ENCODE data around the gene SLC24A3.
"Not testable (repeated sequence)": the region's sequence is repeated elsewhere in the genome, so short reads cannot be mapped to it uniquely, and the experiment has no call there.

SLC24A3 gene

DNA sequence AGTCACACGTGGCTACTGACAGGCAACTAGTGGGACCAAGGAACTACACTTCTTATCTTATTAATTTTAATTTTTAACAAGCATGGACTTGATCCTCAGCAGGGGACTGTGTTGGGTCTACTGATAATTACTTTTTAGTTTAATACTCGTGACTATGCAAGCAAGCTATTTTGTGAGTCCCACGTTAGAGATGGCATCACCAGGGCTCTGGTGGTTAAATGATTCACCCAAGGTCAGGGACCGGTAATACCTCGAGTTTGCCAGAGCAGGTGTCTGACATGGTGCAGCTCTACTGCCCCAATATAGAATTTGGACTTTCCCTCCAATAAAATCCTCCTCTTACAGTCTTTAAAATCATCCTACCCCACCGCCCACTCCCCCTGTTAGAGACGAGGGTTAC is 447.0 kb downstream of the SLC24A3 start:
- DNase-seq: no peak

DNA sequence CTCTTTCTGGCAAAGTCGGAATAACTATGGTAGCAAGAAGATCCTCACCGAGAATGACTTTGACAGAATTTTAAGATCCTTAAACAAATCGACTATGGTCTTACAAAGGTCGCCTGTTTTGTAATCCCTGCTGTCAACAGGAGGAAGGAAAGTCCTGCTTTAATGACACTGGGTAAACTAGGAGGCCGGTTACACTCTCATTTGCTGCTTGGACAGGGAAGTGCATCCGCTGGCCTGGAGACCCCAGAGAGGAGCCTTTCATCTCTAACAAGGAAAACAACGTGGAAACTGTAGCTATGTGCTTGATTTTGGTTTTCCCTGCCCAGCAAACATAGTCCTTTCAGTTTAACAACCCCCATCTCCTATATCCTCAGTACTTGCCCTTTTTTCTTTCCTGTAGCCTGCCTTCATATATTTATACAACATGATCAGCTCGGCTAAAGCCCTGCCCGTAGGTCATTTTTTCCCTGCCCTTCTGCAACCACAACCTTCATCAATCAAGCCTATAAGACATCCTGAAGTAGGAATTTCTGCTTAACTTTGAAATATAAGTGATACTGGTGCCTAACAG is 448.5 kb downstream of the SLC24A3 start:
- no peak for DNase-seq

DNA sequence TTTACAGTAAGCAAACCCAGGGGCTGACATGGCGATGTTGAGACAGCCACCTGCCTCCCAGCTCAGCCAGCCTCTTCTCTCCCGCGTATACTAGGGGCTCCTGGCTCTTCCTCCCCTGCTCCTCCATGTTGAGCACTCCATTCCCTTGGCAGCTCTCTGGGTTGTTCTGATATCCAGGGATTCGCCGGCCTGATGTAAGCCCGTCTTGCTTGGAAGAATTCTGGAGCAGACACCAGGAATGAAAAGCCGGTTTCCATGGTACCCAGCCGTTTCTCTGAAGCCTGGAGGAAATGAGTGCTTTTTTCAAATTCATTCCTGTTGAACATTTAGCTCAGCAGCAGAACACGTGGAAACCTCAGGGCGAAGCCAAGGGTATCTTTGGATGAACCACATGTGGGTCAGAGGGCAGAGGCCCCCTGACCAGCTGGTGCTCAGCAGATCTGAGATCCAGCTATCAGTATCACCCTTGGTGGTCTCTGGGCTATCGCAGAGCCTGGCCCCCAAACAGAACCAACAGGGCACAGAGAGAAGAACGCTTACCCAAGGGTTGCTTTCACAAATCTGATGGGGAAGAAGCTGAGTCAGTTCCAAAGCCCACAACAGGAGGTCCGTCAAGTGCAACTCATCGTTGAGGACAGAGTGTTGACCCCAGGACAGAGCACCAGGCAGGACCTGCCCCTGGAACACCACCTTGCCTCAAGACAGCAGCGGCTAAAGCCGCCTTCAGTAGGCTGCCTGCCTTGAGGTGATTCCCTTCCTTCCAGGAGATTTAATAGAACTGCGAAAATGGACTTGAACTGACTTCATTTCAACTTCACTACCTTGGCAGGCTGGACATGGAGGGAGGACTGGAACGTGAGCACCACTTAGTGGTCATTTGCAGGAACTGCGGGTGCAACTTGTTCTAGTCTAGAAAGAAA is 449.5 kb downstream of the SLC24A3 start:
- peak; percentile 80 for DNase-seq

DNA sequence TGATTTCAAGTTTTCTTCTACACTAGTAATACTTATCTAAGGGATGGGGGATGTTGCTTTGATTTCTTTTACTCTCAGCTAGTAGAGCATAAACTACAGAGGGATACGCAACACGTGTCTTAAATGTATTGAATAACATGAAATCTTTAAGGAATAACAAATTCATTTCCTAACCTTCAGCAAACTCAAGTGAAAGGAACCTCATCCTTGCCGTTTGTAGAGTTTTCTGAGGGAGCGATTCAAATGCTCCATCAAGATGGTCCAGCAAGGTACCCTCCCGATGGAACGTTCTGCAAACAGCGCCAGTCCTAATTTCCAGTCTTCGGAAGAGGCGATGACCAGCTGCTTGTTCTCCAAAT is 450.2 kb downstream of the SLC24A3 start:
- DNase-seq: no peak

DNA sequence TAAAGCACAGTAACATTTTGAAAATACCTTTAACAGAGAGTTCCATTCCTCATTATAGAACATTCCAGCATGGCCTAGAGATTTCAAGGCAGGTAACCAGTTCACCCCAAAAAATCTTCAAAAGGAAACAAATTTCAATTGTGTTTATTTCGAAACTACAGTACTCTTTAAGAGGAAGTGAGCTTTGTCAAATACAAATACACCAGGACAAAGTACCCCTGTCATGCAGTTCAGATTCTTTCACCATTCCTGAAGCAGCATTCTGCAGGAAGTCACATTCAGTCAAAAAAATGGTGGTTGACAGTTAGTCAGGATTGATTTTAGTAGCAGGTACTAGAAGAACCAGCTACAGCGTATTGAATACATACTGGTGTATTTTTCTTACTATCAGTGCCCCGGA is 456.0 kb downstream of the SLC24A3 start:
- no peak for DNase-seq

DNA sequence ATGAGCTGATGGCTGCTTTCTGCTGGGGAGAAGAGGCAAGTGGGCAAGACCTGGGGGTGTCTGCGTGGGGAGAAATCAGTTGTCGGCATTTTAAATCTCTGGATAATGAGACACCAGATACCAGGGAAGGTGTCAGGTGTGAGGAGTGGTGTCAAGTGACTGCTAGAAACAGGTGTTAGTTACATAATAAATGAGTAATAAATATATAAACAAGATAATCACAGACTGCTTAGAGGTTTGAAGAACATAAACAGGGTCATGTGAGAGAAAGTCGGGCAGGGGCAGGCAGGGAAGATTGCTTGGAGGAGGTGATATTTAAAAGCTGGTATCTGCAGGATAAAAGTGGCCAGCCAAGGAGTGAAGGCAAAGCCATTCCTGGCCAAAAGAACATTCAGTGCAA is 458.4 kb downstream of the SLC24A3 start:
- no peak for DNase-seq

DNA sequence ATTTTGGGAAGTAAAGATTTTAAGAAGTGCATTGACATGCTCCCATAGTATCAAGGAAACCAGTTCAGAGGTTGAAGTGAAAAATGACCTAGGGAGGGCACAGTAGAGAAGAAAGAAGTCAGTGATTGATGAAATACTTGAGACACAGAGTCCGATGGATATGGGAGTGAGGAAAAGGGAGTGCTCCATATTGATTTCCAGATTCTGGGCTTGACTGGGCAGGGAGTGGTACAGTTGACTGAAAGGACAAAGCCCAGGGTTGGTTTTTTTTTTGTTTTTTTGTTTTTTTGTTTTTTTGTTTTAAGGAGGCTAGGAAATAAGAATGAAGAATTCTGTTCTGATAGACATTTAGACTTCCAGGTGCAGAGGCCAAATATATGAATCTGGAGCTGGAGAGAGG is 458.9 kb downstream of the SLC24A3 start:
- no peak for DNase-seq

DNA sequence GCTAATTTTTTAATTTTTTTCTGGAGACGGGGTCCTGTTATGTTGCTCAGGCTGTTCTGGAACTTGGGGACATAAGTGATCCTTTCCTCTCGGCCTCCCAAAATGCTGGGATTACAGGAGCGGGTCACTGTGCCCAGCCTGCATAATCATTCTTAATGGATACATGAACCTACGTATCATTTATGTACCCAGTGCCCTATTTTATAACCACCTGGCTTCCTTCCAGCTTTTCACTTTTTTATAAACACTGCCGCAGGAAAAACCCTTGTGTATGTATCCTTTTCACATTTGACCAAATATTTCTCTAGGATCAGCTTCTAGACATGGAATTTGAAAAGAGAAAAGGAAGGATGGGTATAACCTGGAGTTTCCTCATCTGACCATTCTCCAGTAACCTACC is 460.1 kb downstream of the SLC24A3 start:
- DNase-seq: no peak

DNA sequence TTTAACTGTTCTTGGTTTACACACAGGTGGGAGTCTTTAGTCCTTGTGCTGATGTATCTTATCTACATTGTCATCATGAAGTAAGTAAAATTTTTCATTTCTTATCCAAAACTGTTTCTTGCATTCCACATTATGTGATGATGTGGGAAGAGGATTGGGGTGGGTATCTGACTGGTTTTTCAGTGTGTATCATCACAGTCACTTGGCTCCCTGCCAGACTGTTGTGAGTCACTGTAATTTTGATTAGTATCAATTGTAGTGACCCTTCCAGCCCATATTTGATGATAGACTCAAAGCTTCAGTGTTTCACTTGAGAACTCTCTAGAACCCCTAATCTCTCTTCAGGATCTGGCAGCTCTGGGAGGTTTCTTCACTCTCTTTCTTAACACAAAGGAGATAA is 461.1 kb downstream of the SLC24A3 start:
- no peak for DNase-seq

DNA sequence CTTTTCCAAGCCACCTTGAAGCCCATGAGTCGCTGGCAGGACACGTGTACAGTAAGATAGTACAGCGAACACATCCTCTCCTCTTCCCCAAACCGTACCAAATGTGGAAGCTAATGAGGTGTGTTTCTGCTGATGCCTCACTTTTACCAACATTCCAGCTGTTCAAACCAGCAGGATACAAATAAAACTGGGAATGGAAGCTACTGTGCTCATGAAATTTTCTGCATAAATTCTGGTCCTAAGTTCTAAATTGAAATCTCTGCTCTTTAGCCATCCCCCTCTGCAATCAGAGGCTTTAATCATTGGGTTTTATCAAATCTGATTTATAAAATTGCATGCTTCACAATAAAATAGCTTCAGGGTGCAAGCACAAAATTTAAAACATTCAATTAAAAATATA is 463.8 kb downstream of the SLC24A3 start:
- DNase-seq: no peak

DNA sequence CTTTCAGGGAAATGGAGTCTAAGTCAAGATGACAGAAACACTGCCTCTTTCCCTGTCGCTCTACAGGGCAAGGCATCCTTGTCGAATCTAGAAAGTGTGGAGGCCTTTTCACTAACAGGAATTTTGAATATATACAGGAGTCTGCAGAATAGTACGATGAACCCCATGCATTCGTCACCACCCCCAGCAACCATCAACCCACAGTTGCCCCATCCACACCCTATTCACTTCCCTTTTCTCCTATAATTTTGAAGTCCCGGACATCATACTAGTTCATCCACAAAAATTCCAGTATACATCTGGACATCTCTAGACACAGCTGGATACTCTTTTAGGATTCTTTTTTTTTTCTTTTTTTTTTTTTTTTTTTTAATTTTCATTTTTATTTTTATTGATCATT is 464.9 kb downstream of the SLC24A3 start:
- no peak for DNase-seq

DNA sequence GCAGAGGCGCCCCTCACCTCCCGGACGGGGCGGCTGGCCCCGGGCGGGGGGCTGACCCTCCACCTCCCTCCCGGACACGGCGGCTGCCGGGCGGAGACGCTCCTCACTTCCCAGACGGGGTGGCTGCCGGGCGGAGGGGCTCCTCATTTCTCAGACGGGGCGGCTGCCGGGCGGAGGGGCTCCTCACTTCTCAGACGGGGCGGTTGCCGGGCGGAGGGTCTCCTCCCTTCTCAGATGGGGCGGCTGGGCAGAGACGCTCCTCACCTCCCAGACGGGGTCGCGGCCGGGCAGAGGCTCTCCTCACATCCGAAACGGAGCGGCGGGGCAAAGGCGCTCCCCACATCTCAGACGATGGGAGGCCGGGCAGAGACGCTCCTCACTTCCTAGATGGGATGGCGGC is 466.1 kb downstream of the SLC24A3 start:
- DNase-seq: not testable (repeated sequence)

DNA sequence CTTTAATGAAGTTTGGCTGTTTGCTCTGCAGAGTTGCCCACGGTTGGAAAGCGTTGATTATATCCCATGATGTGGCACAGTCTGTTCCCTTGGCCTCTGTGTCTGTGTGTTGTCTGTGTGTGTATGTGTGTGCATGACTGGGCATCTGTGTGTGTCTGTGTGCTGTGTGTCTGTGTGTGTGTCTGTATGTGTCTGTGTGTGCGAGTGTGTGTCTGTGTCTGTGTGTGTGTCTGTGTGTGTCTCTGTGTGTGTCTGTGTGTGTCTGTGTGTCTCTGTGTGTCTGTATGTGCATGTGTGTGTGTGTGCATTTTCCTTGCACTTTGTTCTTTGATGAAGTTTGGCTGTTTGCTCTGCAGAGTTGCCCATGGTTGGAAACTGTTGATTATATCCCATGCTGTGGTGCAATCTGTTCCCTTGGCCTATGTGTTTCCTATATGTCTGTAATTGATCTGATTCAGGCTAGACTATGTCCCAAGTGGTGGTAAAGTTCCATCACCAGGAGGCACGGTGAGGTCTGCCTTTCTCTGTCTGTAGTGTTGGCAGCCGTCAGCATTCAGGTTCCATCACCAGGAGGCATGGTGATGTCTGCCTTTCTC is 467.6 kb downstream of the SLC24A3 start:
- DNase-seq: no peak

DNA sequence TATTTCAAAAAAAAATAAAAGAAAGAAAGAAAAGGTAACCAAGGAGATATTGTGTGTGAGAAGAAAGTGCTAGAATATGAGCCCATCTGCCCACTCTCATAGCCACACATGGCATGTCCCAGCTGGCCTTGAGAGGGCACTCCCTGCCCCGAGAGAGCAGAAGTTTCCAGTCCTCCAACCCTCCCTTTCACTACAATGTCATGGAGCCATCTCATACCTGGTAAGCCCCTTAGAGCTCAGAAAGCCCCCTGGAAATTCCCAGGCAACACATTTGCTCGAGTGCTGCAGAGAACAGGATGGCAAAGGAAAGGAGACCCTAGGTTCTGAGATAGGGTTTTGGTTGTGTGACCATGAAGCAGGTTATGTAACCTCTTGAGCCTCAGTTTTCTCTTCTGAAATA is 469.8 kb downstream of the SLC24A3 start:
- no peak for DNase-seq

DNA sequence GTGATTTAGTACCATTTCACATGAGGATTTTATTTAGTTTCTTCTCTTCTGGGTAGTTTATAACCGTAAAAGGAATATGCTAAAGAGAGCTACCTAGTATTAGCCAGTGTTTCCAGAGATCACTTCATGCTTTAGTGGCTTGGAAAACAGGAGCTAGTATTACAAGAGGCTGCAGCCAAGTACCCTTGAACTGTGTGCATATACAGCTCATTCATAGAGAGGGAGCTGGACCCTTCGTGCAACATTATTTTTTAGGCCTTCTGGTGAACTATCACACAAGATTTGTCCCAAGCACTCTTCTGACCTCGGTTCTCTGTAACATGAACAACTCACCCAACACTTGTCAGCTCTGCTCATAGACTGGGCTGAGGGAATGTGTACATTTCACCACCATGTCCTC is 470.7 kb downstream of the SLC24A3 start:
- DNase-seq: no peak

DNA sequence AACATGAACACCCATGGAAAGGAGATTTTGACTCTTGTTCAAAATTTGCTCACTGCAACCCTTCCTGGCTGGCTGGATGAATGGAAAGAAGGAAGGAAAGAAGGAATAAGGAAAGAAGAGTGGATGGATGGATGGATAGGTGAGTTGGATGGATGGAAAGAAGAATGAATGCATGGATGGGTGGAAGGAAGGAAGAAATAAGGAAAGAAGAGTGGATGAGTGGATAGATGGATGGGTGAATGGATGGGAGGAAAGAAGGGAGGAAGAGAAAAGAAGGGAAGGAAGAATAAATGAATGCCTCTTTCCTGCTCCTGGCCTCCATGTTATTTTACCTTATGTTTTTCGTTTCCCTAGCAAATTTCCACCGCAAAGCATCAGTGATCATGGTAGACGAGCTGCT is 471.4 kb downstream of the SLC24A3 start:
- no peak for DNase-seq

DNA sequence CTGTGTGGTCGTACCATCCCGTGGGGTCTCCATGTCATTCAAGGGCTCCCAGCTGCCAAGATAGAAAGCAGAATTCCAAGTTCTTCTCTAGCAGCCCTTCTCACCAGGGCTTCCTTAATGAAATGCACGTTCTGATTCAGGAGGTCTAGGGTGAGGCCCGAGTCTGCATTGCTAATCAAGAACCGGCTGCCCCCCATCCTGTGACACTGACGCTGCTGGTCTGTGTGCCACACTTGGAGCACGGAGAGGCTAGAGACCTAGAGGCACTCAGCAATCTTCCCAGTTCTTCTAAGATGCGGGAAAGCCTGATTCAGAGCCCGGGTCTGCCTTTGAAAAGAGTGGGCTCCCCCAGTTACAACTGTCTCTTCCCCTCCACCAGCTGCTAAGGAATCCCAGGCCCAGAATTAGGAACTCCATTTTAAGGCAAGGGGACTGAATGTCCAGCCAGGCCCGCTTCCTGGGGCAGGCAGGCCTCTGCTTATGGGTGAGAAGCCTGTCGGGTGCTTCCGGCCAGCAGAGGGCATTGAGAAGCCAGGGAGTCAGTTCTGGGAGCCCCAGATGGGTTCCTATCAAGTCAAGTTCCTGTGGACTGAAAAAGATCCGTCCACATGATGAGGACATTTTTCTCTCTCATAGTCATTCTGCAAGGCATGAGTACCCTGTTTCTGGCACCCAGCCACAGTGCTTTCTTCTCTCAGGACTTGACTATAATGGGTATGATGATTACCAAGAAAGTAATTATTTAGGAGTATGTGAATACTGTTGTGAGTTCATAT is 475.8 kb downstream of the SLC24A3 start:
- peak; percentile 56 for DNase-seq

DNA sequence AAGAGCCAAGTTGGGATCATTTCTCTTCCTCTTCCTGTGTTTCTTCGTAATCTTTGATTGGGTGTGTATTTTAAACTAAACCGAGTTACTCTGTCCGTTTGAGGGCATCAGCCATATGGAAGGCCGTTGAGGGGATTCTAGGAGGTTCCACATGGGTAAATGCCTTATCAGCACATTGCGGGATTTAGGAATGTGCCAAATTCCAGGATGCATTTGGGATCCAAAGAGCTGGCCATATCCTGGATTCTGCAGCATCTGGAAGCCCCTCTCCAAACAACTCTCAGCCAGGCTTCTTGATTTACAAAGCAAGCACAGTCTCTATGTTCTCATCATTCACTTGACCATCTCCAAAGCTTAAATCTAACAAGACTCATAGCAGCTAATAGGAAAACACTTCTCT is 478.0 kb downstream of the SLC24A3 start:
- no peak for DNase-seq

DNA sequence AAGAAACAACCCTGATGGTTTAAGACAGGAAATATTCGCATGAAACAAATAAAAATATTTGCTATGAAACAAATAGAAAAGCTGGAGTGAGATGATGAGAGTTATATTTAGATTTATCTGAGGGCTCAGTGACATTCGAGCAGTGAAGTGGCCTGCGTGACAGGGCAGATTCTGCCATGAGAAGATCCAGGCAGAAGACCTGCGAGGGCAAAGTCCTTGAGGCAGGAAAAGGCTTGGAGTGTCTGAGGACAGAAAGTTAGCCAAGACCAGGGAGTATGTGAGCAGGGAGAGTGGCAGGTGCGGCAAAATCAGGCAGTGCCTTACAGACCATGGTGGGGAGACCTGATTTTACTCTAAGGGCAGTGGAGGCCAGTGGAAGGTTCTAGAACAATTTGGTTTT is 478.7 kb downstream of the SLC24A3 start:
- no peak for DNase-seq

DNA sequence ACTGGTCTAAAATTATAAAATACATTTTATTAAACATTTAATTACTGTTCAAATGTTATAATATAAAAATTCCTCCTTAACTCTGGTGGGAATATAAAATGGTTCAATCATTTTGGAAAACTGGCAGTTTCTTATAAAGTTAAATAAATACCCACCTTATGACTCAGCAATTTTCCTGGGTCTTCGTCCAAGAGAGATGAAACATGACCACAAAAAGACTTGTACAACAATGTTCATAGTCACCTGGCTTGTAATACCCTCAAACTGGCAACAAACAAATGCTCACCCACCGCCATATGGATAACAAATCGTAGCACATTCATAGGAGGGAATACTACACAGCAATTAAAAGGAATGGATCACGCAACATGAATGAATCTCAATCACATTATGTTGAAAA is 479.7 kb downstream of the SLC24A3 start:
- no peak for DNase-seq

DNA sequence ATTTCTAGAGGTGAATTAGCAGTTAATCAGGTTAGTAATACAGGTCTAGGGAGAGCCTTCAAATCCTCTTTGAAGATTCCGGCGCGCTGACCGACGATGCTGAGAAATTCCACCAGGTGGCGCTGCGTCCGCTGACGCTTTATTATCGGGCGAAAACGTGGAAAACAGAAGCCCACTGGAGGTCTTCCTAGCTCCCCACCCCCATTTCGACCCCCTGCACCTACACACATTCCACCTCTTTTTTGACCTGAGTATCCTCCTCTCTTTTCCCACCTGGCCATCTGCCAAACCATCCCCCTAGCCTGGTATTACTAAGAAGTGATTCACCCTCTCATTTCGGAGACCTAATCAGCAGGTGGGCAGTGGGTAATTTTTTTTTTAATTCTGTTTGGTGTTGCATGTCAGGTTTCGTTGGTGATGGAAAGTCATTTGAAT is 480.3 kb downstream of the SLC24A3 start:
- DNase-seq: peak; percentile 77

DNA sequence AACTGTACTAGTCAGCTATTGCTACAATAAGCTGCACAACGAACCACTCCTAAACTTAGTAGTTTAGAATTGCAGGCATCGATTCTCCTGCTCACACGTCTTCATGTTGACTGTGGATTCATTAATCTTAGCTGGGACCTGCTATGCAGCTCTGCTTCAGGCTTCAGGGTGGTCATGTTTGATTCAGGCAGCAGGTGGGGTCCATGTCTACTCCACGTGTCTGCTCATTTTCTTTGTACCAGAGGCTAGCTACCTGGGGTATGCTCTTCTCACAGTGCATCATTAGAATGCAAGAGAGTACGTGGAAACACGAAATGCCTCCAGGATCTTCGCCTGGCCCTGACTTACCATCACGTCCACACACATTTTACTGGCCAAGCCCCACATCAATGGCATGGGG is 481.1 kb downstream of the SLC24A3 start:
- no peak for DNase-seq

DNA sequence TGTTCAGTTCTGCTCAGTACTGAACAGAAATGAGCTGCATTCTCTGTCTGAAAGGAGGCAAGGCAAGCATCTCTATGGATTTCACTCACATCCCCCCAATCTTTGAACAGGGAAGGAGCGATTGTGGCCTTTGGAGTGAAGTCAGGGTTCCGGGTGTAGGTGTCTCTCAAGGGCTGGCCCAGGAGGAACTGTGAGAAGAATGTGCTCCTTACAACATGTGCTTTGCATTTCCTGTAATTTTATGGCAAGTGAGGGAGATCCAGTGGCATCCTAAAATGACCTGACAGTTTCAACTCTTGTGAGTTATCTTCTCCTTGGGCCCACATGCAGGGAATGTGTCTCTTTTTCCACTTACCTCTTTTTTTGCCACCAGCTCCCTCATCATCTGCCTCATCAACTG is 482.6 kb downstream of the SLC24A3 start:
- no peak for DNase-seq

DNA sequence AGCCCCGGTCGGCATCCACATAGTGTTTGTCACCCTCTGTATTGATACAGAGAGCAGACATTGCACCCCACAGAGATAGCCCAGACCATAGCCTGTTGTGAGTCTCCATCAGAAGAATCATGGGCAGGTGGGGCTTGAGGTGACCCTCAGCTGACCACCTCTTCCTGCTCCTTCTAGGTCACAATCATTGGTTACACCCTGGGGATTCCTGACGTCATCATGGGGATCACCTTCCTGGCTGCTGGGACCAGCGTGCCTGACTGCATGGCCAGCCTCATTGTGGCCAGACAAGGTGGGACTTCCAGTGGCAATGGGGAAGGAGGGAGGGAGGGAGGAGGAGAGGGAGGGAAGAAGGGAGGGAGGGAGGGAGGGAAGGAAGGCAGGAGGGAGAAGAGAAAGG is 484.2 kb downstream of the SLC24A3 start:
- DNase-seq: no peak
